SK-N-SH treated with all-trans-retinoic acid at 6 μM for 48 hours (cell line): ENCODE data around the gene TTC28.

ENCODE experiments used
- BACH2 ChIP-seq: fragments of 250-450 bp; sonication (Bioruptor Pico); IDR thresholded peaks from 2 replicates; pipeline ENCODE4 v1.9.0; 2021; ENCODE audit warnings: mild to moderate bottlenecking, borderline replicate concordance
- OSR1 ChIP-seq: fragments of 250-450 bp; sonication (Bioruptor Pico); IDR thresholded peaks from 2 replicates; pipeline ENCODE4 v1.8.0; 2022; ENCODE audit warnings: moderate library complexity, mild to moderate bottlenecking, inconsistent platforms
- ZFP3 ChIP-seq: fragments of 250-450 bp; sonication (Bioruptor Pico); IDR thresholded peaks from 2 replicates; pipeline ENCODE4 v1.5.0; 2020; ENCODE audit warnings: mild to moderate bottlenecking, moderate library complexity
- ZFP30 ChIP-seq: fragments of 450-650 bp; formaldehyde crosslinking; IDR thresholded peaks from 2 replicates; pipeline ENCODE4 v1.5.0; 2022; ENCODE audit warnings: mild to moderate bottlenecking, moderate library complexity

GRCh38 chr22:28105988-28106387 is 573.7 kb downstream of the TTC28 start:
- TF ChIP-seq ZFP30 (CRISPR knock-in tag) (no peak), BACH2 (CRISPR knock-in tag) (no peak), ZFP3 (CRISPR knock-in tag) (no peak), OSR1 (CRISPR knock-in tag) (no peak)
